Measurements from ENCODE around the gene NR0B2. TPM values are rescaled to one million over a fixed set of nuclear protein-coding genes. Genes with fewer than 3 reads are reported as not detected.
A peak's percentile ranks its signal among the peaks of the same experiment; 100 is the strongest.

Gene NR0B2
- total and polyA plus RNA-seq, 2 of the 13 experiments (the other 11 are each of a cell fraction or from before 2014, with no cell fraction given), result 72.5 to 133 TPM

- in situ Hi-C loops (cut with HindIII; ENCODE audit: extremely low pct_ligation_motif_present, low pct_unique_long_range_greater_than_20kb), result no loop called here
- TF ChIP-seq, protein P1, sequence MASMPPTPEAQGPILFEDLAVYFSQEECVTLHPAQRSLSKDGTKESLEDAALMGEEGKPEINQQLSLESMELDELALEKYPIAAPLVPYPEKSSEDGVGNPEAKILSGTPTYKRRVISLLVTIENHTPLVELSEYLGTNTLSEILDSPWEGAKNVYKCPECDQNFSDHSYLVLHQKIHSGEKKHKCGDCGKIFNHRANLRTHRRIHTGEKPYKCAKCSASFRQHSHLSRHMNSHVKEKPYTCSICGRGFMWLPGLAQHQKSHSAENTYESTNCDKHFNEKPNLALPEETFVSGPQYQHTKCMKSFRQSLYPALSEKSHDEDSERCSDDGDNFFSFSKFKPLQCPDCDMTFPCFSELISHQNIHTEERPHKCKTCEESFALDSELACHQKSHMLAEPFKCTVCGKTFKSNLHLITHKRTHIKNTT (CRISPR knock-in tag; IDR thresholded peaks at IDR 0.05), result no peak
- TF ChIP-seq, protein P2, sequence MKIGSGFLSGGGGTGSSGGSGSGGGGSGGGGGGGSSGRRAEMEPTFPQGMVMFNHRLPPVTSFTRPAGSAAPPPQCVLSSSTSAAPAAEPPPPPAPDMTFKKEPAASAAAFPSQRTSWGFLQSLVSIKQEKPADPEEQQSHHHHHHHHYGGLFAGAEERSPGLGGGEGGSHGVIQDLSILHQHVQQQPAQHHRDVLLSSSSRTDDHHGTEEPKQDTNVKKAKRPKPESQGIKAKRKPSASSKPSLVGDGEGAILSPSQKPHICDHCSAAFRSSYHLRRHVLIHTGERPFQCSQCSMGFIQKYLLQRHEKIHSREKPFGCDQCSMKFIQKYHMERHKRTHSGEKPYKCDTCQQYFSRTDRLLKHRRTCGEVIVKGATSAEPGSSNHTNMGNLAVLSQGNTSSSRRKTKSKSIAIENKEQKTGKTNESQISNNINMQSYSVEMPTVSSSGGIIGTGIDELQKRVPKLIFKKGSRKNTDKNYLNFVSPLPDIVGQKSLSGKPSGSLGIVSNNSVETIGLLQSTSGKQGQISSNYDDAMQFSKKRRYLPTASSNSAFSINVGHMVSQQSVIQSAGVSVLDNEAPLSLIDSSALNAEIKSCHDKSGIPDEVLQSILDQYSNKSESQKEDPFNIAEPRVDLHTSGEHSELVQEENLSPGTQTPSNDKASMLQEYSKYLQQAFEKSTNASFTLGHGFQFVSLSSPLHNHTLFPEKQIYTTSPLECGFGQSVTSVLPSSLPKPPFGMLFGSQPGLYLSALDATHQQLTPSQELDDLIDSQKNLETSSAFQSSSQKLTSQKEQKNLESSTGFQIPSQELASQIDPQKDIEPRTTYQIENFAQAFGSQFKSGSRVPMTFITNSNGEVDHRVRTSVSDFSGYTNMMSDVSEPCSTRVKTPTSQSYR (CRISPR knock-in tag; IDR thresholded peaks at IDR 0.05; ENCODE audit: borderline replicate concordance), result 0 out of 2 replicates have a peak, but pooled peaks have one; percentile 4
- TF ChIP-seq, protein P3, sequence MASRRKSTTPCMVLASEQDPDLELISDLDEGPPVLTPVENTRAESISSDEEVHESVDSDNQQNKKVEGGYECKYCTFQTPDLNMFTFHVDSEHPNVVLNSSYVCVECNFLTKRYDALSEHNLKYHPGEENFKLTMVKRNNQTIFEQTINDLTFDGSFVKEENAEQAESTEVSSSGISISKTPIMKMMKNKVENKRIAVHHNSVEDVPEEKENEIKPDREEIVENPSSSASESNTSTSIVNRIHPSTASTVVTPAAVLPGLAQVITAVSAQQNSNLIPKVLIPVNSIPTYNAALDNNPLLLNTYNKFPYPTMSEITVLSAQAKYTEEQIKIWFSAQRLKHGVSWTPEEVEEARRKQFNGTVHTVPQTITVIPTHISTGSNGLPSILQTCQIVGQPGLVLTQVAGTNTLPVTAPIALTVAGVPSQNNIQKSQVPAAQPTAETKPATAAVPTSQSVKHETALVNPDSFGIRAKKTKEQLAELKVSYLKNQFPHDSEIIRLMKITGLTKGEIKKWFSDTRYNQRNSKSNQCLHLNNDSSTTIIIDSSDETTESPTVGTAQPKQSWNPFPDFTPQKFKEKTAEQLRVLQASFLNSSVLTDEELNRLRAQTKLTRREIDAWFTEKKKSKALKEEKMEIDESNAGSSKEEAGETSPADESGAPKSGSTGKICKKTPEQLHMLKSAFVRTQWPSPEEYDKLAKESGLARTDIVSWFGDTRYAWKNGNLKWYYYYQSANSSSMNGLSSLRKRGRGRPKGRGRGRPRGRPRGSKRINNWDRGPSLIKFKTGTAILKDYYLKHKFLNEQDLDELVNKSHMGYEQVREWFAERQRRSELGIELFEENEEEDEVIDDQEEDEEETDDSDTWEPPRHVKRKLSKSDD (CRISPR knock-in tag; IDR thresholded peaks at IDR 0.05; ENCODE audit: low read depth), result peak; percentile 72
- TF ChIP-seq ZNF710 (CRISPR knock-in tag; IDR thresholded peaks at IDR 0.05; ENCODE audit: borderline replicate concordance) (0 out of 2 replicates have a peak, but pooled peaks have one; percentile 23), ZNF614 (CRISPR knock-in tag; IDR thresholded peaks at IDR 0.05; ENCODE audit: borderline replicate concordance) (no peak), CEBPB (IDR thresholded peaks at IDR 0.05; ENCODE audit: borderline replicate concordance, low read depth, low read length) (no peak), CERS6 (CRISPR knock-in tag; IDR thresholded peaks at IDR 0.05) (0 out of 2 replicates have a peak, but pooled peaks have one; percentile 45)
Measured at GRCh38 chr1:26889551-26890466, 24.0 kb downstream of the NR0B2 start, which contains the start of gene GPN2. Gene GPN2, minus strand, starts transcription at chr1:26890283. Its CDS starts 187 bp downstream, at chr1:26890096.

More at GRCh38 chr1:26889551-26890466, 24.0 kb downstream of the NR0B2 start, which contains the start of gene GPN2:
- H4K20me1 ChIP-seq (ENCODE audit: insufficient read depth, low read length), result no peaks in the 10 kb centered on the region
- ATAC-seq, result peak; percentile 94
- POLR2A ChIA-PET, result interaction anchor here (0.6 to 3.0 kb wide), 29 partner anchors 8 to 191 kb away, joined by 3 to 65 read pairs (median 6); partner anchors contain the start of genes GPATCH3, KDF1, NR0B2 and TRNP1
- intact Hi-C loops (cut with micrococcal nuclease; ENCODE audit: unreplicated experiment), result no loop called here
- H3K27ac ChIP-seq (ENCODE audit: extremely low read length, insufficient read depth, low read length), result peak within 1 kb of the TSS; percentile 84
- H3K4me3 ChIP-seq (replicated peaks in 1 of 3; ENCODE audit: insufficient read depth in 1 of 3, low read depth in 2 of 3, low read length in 3 of 3), result peak within 1 kb of the TSS; percentile 80 to 99 (median 95)
- peaks cover 32% of the 10 kb centered on the region for H3K4me1 ChIP-seq (ENCODE audit: insufficient read depth, low read length)
- H2AFZ ChIP-seq (ENCODE audit: low read length), result no peak within 1 kb of the TSS
- H3K4me2 ChIP-seq (ENCODE audit: low read depth, low read length), result peak within 1 kb of the TSS; percentile 91
- peaks cover 17 to 60% of the 10 kb centered on the region in 2 experiments; a peak in 4 of 5 replicates for H3K36me3 ChIP-seq (replicated peaks in 1 of 2; ENCODE audit: control insufficient read depth in 1 of 2, insufficient read depth in 2 of 2, low read length in 2 of 2)
- no TSS peak for BruUV-seq (replicated peaks)
- DNase-seq (ENCODE audit: low spot score), result peak; percentile 73
- 1% methylated on average over 27 of the region's 89 CpGs for WGBS (ENCODE audit: low lambda C conversion rate)
- CTCF ChIA-PET (ENCODE audit: low intra/inter-chr PET ratio, low total read pairs), result no interaction called here
- H3K9ac ChIP-seq (ENCODE audit: insufficient read depth, low read depth, low read length), result peak within 1 kb of the TSS; percentile 89
- no peaks in the 10 kb centered on the region for H3K9me3 ChIP-seq (ENCODE audit: low read length)
- peak; percentile 88 for FAIRE-seq
- H3K79me2 ChIP-seq (ENCODE audit: insufficient read depth, low read length), result peaks cover 17% of the 10 kb centered on the region
- H3K27me3 ChIP-seq (ENCODE audit: control insufficient read depth in 1 of 2, insufficient read depth in 2 of 2, low read length in 2 of 2), result no peaks in the 10 kb centered on the region

Data from HepG2 (cell line).